Naive thymus-derived CD4-positive, alpha-beta T cell (primary cell): ENCODE data around the gene PCBP3. TPM values are rescaled to one million over a fixed set of nuclear protein-coding genes. Genes with fewer than 3 reads are reported as not detected.
A peak's percentile ranks its signal among the peaks of the same experiment; 100 is the strongest.
"Not testable (repeated sequence)": the region's sequence is repeated elsewhere in the genome, so short reads cannot be mapped to it uniquely, and the experiment has no call there.

Experiments used
- ATAC-seq: fragments of 150-1000 bp; cut with Tn5 transposase; 2 replicates; pipeline ENCODE4 v1.10.0; 2021; ENCODE audit warnings: mild to moderate bottlenecking, moderate library complexity
- CTCF ChIA-PET: fragments of 350-600 bp; sonication (Branson Sonifier 250); formaldehyde crosslinking; loops from one replicate; lab custom pipeline; 2021; ENCODE audit warnings: antibody characterized with exemption; lab: Charles Lee
- POLR2A ChIA-PET: fragments of 350-600 bp; sonication (Branson Sonifier 250); formaldehyde crosslinking; loops from one replicate; lab custom pipeline; 2021; ENCODE audit warnings: antibody characterized with exemption, inconsistent platforms; lab: Charles Lee
- DNase-seq, 9 donors: peaks; one replicate each; pipeline versions ENCODE4 v3.0.0 to v3.0.0-alpha.2; 2020 to 2022; ENCODE audit warnings: mixed read lengths in 1 of 9
- H3K27ac ChIP-seq: one replicate; pipeline ENCODE4 v1.7.0; 2013; ENCODE audit warnings: mild to moderate bottlenecking, low read depth, low read length, moderate library complexity
- H3K27me3 ChIP-seq, 2 donors: one replicate each; pipeline ENCODE4 v1.7.0; 2013; ENCODE audit warnings: low read length in 2 of 2, mild to moderate bottlenecking in 2 of 2, moderate library complexity in 2 of 2; ENCODE audit not compliant: control insufficient read depth in 2 of 2, insufficient read depth in 2 of 2
- H3K36me3 ChIP-seq, 3 experiments: 1 replicate in 2 of 3; 2 replicates in 1 of 3; pipeline ENCODE4 v1.7.0; 2013; ENCODE audit warnings: low read length in 3 of 3, mild to moderate bottlenecking in 3 of 3, moderate library complexity in 1 of 3; ENCODE audit not compliant: insufficient read depth in 3 of 3, control insufficient read depth in 2 of 3
- H3K4me1 ChIP-seq, 2 donors: one replicate each; pipeline ENCODE4 v1.7.0; 2013; ENCODE audit warnings: low read length in 2 of 2, mild to moderate bottlenecking in 2 of 2, moderate library complexity in 1 of 2; ENCODE audit not compliant: control insufficient read depth in 2 of 2, insufficient read depth in 2 of 2
- H3K4me3 ChIP-seq: 2 replicates; pipeline ENCODE4 v1.7.0; 2013; ENCODE audit warnings: mild to moderate bottlenecking, low read length
- H3K9me3 ChIP-seq, 3 experiments: 1 replicate in 2 of 3; 2 replicates in 1 of 3; pipeline ENCODE4 v1.7.0; 2013; ENCODE audit warnings: low read length in 3 of 3; ENCODE audit not compliant: control insufficient read depth in 2 of 3
- H3K27ac Mint-ChIP-seq, 9 donors: one replicate each; pipeline ENCODE4 v1.8.0; 2020 to 2022; ENCODE audit warnings: mixed read lengths in 9 of 9, mild to moderate bottlenecking in 8 of 9, moderate library complexity in 5 of 9, inconsistent platforms in 2 of 9
- H3K27me3 Mint-ChIP-seq, 5 donors: one replicate each; pipeline ENCODE4 v1.8.0; 2021 to 2022; ENCODE audit warnings: mixed read lengths in 5 of 5, mild to moderate bottlenecking in 1 of 5
- H3K36me3 Mint-ChIP-seq, 5 donors: one replicate each; pipeline ENCODE4 v1.8.0; 2020 to 2022; ENCODE audit warnings: mixed read lengths in 5 of 5, mild to moderate bottlenecking in 3 of 5, inconsistent platforms in 1 of 5
- H3K4me1 Mint-ChIP-seq, 7 donors: one replicate each; pipeline ENCODE4 v1.8.0; 2020 to 2022; ENCODE audit warnings: mixed read lengths in 7 of 7, mild to moderate bottlenecking in 3 of 7, inconsistent platforms in 1 of 7
- H3K4me3 Mint-ChIP-seq, 10 donors: one replicate each; pipeline ENCODE4 v1.8.0; 2020 to 2022; ENCODE audit warnings: mild to moderate bottlenecking in 10 of 10, mixed read lengths in 10 of 10, moderate library complexity in 6 of 10, inconsistent platforms in 2 of 10
- H3K9me3 Mint-ChIP-seq, 11 donors: one replicate each; pipeline ENCODE4 v1.8.0; 2020 to 2022; ENCODE audit warnings: mixed read lengths in 11 of 11, mild to moderate bottlenecking in 4 of 11, inconsistent platforms in 1 of 11, moderate library complexity in 1 of 11
- intact Hi-C, 2 donors: fragments of 100-400 bp; cut with micrococcal nuclease; formaldehyde crosslinking; loops; one replicate each; pipeline ENCODE4 v1.15.1; 2023
- polyA plus RNA-seq, 2 donors: library from polyadenylated mRNA; unstranded; fragments of 300-500 nt; fragmentation: Illumina TruSeq; gene quantifications; one replicate each; pipeline ENCODE4 v1.2.3, GENCODE V29; 2021
- total RNA-seq, 6 experiments: library from RNA in 5 of 6; stranded (reverse) in 5 of 6; gene quantifications; 1 replicate in 5 of 6; 2 replicates in 1 of 6; pipeline ENCODE4 v1.2.3 and lab custom pipeline; 2021 to 2026

The PCBP3 gene
- total and polyA plus RNA-seq, 7 experiments from 2014 or later, result 1.2 to 5.2 (median 1.6) TPM

DNA sequence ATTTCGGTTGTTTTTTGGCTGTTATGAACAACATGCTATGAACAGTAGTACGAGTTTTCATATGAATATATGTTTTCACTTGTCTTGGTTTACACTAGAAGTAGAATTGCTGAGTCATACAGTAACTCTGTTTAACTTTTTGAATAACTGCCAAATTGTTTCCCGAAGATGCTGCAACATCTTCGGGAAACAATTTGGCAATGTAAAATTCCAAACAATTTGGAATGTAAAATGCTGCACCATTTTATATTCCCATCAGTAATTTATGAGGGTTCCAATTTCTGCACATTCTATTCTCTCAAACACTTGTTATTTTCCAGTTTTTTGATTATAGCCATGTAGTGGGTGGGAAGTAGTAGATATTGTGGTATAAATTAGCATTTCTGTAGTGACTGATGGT is 11.6 kb downstream of the PCBP3 start:
- intact Hi-C loops, result no loop called here
- H3K27me3 ChIP-seq, result no peaks in the 10 kb centered on the region
- POLR2A ChIA-PET, result no interaction called here
- Mint-ChIP-seq H3K36me3 (peaks cover 0 to 5% (median 0%) of the 10 kb centered on the region in 5 donors), H3K27ac (no peak overlapping the region), H3K4me1 (peaks cover 0 to 16% (median 4%) of the 10 kb centered on the region in 7 donors), H3K27me3 (no peaks in the 10 kb centered on the region), H3K9me3 (peaks cover 0 to 5% (median 0%) of the 10 kb centered on the region in 11 donors), H3K4me3 (no peak overlapping the region)
- no peaks in the 10 kb centered on the region for H3K9me3 ChIP-seq
- no peak overlapping the region for H3K4me3 ChIP-seq
- H3K36me3 ChIP-seq, result no peaks in the 10 kb centered on the region
- no peak overlapping the region for H3K27ac ChIP-seq
- DNase-seq (no peak), ATAC-seq (no peak)
- CTCF ChIA-PET, result no interaction called here
- H3K4me1 ChIP-seq, result no peaks in the 10 kb centered on the region

DNA sequence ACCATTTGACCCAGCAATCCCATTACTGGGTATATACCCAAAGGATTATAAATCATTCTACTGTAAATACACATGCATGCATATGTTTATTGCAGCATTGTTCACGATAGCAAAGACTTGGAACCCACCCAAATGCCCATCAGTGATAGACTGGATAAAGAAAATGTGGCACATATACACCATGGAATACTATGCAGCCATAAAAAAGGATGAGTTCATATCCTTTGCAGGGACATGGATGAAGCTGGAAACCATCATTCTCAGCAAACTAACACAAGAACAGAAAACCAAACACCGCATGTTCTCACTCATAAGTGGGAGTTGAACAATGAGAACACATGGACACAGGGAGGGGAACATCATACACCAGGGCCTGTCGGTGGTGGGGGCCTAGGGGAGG is 12.6 kb downstream of the PCBP3 start:
- POLR2A ChIA-PET, H3K4me1 ChIP-seq, DNase-seq, H3K9me3 ChIP-seq, ATAC-seq, H3K27ac ChIP-seq, intact Hi-C loops, H3K27me3 Mint-ChIP-seq, H3K9me3 Mint-ChIP-seq, H3K27ac Mint-ChIP-seq, H3K4me3 ChIP-seq, CTCF ChIA-PET, H3K36me3 Mint-ChIP-seq, H3K27me3 ChIP-seq, H3K4me3 Mint-ChIP-seq, H3K36me3 ChIP-seq: not testable (repeated sequence)
- H3K4me1 Mint-ChIP-seq, result peaks cover 0 to 16% (median 4%) of the 10 kb centered on the region in 7 donors

DNA sequence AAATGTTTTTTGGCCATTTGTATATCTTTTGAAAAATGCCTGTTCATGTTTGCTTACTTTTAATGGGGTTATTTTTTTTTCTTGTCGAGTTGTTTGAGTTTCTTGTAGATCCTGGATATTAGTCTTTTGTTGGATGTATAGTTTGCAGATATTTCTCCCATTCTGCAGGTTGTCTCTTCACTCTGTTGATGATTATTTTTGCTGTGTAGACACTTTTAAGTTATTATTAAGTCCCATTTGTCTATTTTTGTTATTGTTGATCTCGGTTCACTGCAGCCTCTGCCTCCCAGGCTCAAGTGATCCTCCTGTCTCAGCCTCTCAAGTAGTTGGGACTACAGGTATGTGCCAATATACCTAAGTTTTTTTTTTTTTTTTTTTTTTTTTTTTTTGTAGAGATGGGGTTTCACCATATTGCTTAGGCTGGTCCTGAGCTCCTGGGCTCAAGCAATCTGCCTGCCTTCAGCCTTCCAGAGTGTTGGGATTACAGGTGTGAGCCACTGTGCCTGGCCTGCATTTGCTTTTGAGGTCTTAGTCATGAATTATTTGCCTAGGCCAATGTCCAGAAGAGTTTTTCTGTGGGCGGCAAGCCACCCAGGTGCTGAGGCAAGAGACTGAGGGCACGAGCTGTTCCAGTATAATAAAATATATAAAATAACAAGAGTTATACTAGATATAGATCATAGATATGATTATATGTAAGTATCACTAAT is 18.5 kb downstream of the PCBP3 start:
- H3K9me3 ChIP-seq, DNase-seq, H3K4me1 ChIP-seq, H3K36me3 ChIP-seq, ATAC-seq, H3K27ac ChIP-seq, POLR2A ChIA-PET, H3K4me3 ChIP-seq, H3K27me3 ChIP-seq, CTCF ChIA-PET, H3K27ac Mint-ChIP-seq, H3K27me3 Mint-ChIP-seq, H3K4me3 Mint-ChIP-seq: not testable (repeated sequence)
- Mint-ChIP-seq H3K4me1 (peaks cover 0 to 13% (median 4%) of the 10 kb centered on the region in 7 donors), H3K9me3 (peaks cover 0 to 21% (median 18%) of the 10 kb centered on the region in 11 donors), H3K36me3 (peaks cover 1 to 16% (median 9%) of the 10 kb centered on the region in 5 donors)
- intact Hi-C loops, result loop anchor here in 1 of 2 donors (1.0 kb wide), 1 partner anchor 31 kb away; no protein-coding TSS in a partner anchor

DNA sequence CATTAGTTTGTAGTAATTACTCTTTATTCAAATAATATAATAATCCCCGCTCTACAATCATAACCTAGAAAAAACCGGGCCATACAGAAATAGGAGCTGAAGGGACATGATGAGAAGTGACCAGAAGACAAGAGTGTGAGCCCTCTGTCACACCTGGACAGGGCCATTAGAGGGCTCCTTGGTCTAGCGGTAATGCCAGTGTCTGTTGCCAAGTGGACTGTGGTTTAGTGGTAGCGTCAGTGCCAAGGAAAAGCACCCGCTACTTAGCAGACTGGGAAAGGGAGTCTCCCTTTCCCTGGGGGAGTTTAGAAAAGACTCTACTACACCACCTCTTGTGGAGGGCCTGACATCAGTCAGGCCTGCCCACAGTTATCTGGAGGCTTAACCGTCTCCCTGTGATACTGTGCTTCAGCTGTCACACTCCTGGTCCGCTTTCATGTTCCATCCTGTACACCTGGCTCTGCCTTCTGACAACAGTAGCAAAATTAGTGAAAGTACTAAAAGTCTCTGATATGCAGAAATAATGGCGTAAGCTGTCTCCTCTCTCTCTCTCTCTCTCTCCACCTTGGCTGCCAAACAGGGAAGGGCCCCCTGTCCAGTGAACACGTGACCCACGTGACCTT is 19.2 kb downstream of the PCBP3 start:
- H3K36me3 ChIP-seq, H3K27me3 Mint-ChIP-seq, H3K9me3 ChIP-seq, H3K27me3 ChIP-seq, H3K27ac ChIP-seq, intact Hi-C loops, ATAC-seq, H3K4me1 Mint-ChIP-seq, H3K4me3 ChIP-seq, H3K4me3 Mint-ChIP-seq, CTCF ChIA-PET, H3K4me1 ChIP-seq, POLR2A ChIA-PET, DNase-seq: not testable (repeated sequence)
- Mint-ChIP-seq H3K9me3 (peaks cover 0 to 27% (median 23%) of the 10 kb centered on the region in 11 donors), H3K36me3 (peaks cover 3 to 14% (median 12%) of the 10 kb centered on the region in 5 donors), H3K27ac (peak overlapping the region in 1 of 9 donors; percentile 79)

DNA sequence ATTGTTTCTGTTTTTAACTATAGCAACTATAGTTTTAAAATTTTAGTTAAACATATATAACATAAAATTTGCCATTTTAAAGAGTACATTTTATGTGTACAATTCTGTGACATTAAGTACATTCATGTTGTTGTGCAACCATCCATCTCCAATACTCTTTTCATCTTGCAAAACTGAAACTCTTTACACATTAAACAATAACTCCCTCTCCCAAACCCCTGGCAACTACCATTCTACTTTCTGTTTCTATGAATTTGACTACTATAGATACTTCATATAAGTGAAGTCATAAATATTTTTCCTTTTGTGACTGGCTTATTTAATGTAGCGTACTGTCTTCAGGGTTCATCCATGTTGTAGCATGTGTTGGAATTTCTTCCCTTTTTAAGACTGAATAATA is 25.9 kb downstream of the PCBP3 start:
- Histone ChIP-seq H3K4me3 (no peak overlapping the region), H3K27ac (no peak overlapping the region), H3K27me3 (no peaks in the 10 kb centered on the region), H3K9me3 (peaks cover 0 to 4% (median 3%) of the 10 kb centered on the region in 3 experiments), H3K36me3 (no peaks in the 10 kb centered on the region), H3K4me1 (no peaks in the 10 kb centered on the region)
- ChIA-PET CTCF (no interaction called here), POLR2A (no interaction called here)
- DNase-seq (no peak), ATAC-seq (no peak)
- Mint-ChIP-seq H3K9me3 (peaks cover 0 to 43% (median 25%) of the 10 kb centered on the region in 11 donors), H3K4me3 (no peak overlapping the region), H3K27ac (no peak overlapping the region), H3K36me3 (peaks cover 10 to 42% (median 37%) of the 10 kb centered on the region in 5 donors), H3K27me3 (no peaks in the 10 kb centered on the region), H3K4me1 (peaks cover 0 to 3% (median 0%) of the 10 kb centered on the region in 7 donors)
- intact Hi-C loops, result no loop called here

DNA sequence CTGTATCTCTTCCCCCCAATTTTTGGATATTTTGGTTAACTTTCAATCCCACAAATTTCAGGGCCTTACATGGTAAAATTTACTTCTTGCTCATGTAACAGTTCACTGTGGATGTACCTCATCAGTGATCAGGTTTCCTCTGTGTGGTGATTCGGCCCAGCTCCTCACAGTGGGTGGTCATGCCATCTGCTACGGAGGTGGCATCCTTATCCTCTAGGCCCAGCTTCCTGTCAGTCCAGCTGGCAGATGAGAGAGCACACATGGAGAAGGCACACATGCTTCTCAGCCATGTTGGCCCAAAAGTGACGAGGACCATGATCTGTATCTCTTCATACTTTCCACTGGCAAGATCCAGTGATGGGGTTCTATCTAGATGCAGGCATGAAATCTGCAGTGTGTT is 27.2 kb downstream of the PCBP3 start:
- no peak overlapping the region for H3K4me3 ChIP-seq
- H3K9me3 Mint-ChIP-seq, result peaks cover 0 to 36% (median 19%) of the 10 kb centered on the region in 11 donors
- no peak overlapping the region for H3K27ac Mint-ChIP-seq
- DNase-seq (no peak), ATAC-seq (no peak)
- CTCF ChIA-PET, result no interaction called here
- H3K36me3 ChIP-seq, result no peaks in the 10 kb centered on the region
- peaks cover 0 to 3% (median 0%) of the 10 kb centered on the region in 7 donors for H3K4me1 Mint-ChIP-seq
- POLR2A ChIA-PET, result no interaction called here
- no peaks in the 10 kb centered on the region for H3K27me3 Mint-ChIP-seq
- peaks cover 10 to 47% (median 35%) of the 10 kb centered on the region in 5 donors for H3K36me3 Mint-ChIP-seq
- H3K27me3 ChIP-seq, result no peaks in the 10 kb centered on the region
- H3K27ac ChIP-seq, result no peak overlapping the region
- no peak overlapping the region for H3K4me3 Mint-ChIP-seq
- H3K9me3 ChIP-seq, result peaks cover 0 to 4% (median 3%) of the 10 kb centered on the region in 3 experiments
- intact Hi-C loops, result no loop called here
- no peaks in the 10 kb centered on the region for H3K4me1 ChIP-seq
